ENCODE measurements around the gene ELL2. TPM values are rescaled to one million over a fixed set of nuclear protein-coding genes. Genes with fewer than 3 reads are reported as not detected.

ELL2 gene
- total RNA-seq, 4 donors from 2014 or later = 58.2 to 128 (median 95.0) TPM

GRCh38 chr5:95858661-95859595, 102.7 kb downstream of the ELL2 start:
- no peaks in the 10 kb centered on the region for H3K36me3 ChIP-seq
- TF ChIP-seq POLR2AphosphoS5 (IDR thresholded peaks at IDR 0.05) (peak in 1 of 3 donors; percentile 78), EP300 (IDR thresholded peaks at IDR 0.05) (peak; percentile 68), POLR2A (IDR thresholded peaks at IDR 0.05) (no peak), CTCF (IDR thresholded peaks at IDR 0.05) (peak; percentile 98 to 99)
- H3K4me3 ChIP-seq = peak overlapping the region; percentile 20
- no peaks in the 10 kb centered on the region for H3K9me3 ChIP-seq
- peak; percentile 95 to 96 for DNase-seq (ENCODE audit: low spot score in 2 of 2)
- peaks cover 61% of the 10 kb centered on the region for H3K4me1 ChIP-seq
- no peaks in the 10 kb centered on the region for H3K27me3 ChIP-seq
- peak overlapping the region; percentile 87 for H3K27ac ChIP-seq
- 9% methylated on average over 27 of the region's 28 CpGs for WGBS

- peak in 1 of 2 donors; percentile 84 for DNase-seq (ENCODE audit: low spot score in 2 of 2)
- TF ChIP-seq POLR2AphosphoS5 (IDR thresholded peaks at IDR 0.05) (peak in 2 of 3 donors; percentile 12 to 45), POLR2A (IDR thresholded peaks at IDR 0.05) (no peak)
- Histone ChIP-seq H3K27me3 (no peaks in the 10 kb centered on the region), H3K27ac (peak overlapping the region; percentile 87), H3K4me3 (no peak overlapping the region), H3K4me1 (peaks cover 54% of the 10 kb centered on the region), H3K9me3 (no peaks in the 10 kb centered on the region), H3K36me3 (no peaks in the 10 kb centered on the region)
- WGBS = 53% methylated on average over 8 of the region's 8 CpGs
Observed at GRCh38 chr5:95858023-95858461, 103.6 kb downstream of the ELL2 start.

- WGBS = 84% methylated on average over 12 of the region's 12 CpGs
- Histone ChIP-seq H3K9me3 (no peaks in the 10 kb centered on the region), H3K4me3 (no peak overlapping the region), H3K4me1 (peaks cover 47% of the 10 kb centered on the region), H3K27me3 (no peaks in the 10 kb centered on the region), H3K27ac (peak overlapping the region; percentile 87), H3K36me3 (no peaks in the 10 kb centered on the region)
- TF ChIP-seq POLR2AphosphoS5 (IDR thresholded peaks at IDR 0.05) (peak in 1 of 3 donors; percentile 59), POLR2A (IDR thresholded peaks at IDR 0.05) (no peak), CTCF (IDR thresholded peaks at IDR 0.05) (no peak), EP300 (IDR thresholded peaks at IDR 0.05) (peak; percentile 68)
- peak; percentile 81 to 90 for DNase-seq (ENCODE audit: low spot score in 2 of 2)
Observed at GRCh38 chr5:95857185-95857945, 104.3 kb downstream of the ELL2 start.

- 79% methylated on average over 7 of the region's 7 CpGs for WGBS
- H3K4me1 ChIP-seq = peaks cover 39% of the 10 kb centered on the region
- TF ChIP-seq POLR2A (IDR thresholded peaks at IDR 0.05) (no peak), CTCF (IDR thresholded peaks at IDR 0.05) (no peak), POLR2AphosphoS5 (IDR thresholded peaks at IDR 0.05) (no peak), EP300 (IDR thresholded peaks at IDR 0.05) (no peak)
Observed at GRCh38 chr5:95856501-95856981, 105.1 kb downstream of the ELL2 start.

GRCh38 chr5:95853490-95853889, 108.2 kb downstream of the ELL2 start:
- no peak for TF ChIP-seq POLR2A (IDR thresholded peaks at IDR 0.05)
- no peak for TF ChIP-seq POLR2AphosphoS5 (IDR thresholded peaks at IDR 0.05)
- no peak for TF ChIP-seq EP300 (IDR thresholded peaks at IDR 0.05)
- TF ChIP-seq CTCF (IDR thresholded peaks at IDR 0.05) = no peak
- WGBS = 83% methylated on average over 3 of the region's 3 CpGs
- H3K4me3 ChIP-seq = no peak overlapping the region
- no peaks in the 10 kb centered on the region for H3K36me3 ChIP-seq
- DNase-seq (ENCODE audit: low spot score in 2 of 2) = no peak
- no peaks in the 10 kb centered on the region for H3K27me3 ChIP-seq
- H3K4me1 ChIP-seq = peaks cover 13% of the 10 kb centered on the region
- no peak overlapping the region for H3K27ac ChIP-seq
- no peaks in the 10 kb centered on the region for H3K9me3 ChIP-seq

More at GRCh38 chr5:95856501-95856981, 105.1 kb downstream of the ELL2 start:
- no peak overlapping the region for H3K4me3 ChIP-seq
- no peak for DNase-seq (ENCODE audit: low spot score in 2 of 2)
- peak overlapping the region; percentile 35 for H3K27ac ChIP-seq
- no peaks in the 10 kb centered on the region for H3K36me3 ChIP-seq
- H3K27me3 ChIP-seq = no peaks in the 10 kb centered on the region
- no peaks in the 10 kb centered on the region for H3K9me3 ChIP-seq

Data from suprapubic skin (tissue), 4 donors.